HL-60 (cell line): Measurements from ENCODE around the gene ARRB1.

Experiments
- DNase-seq, 2 experiments: peaks; one replicate each; pipeline ENCODE4 v3.0.0-alpha.2; 2010 to 2020; ENCODE audit warnings: low read depth in 1 of 2, low spot score in 1 of 2
- H3K27ac ChIP-seq: fragments of 250-450 bp; sonication (Bioruptor Pico); replicated peaks from 2 replicates; pipeline ENCODE4 v1.5.1; 2020; ENCODE audit warnings: mild to moderate bottlenecking, moderate library complexity
- H3K27me3 ChIP-seq: fragments of 250-450 bp; sonication (Bioruptor Pico); 2 replicates; pipeline ENCODE4 v1.5.1; 2021; ENCODE audit warnings: mild to moderate bottlenecking, moderate library complexity; ENCODE audit not compliant: insufficient read depth, poor library complexity, severe bottlenecking
- H3K4me3 ChIP-seq: replicated peaks from 2 replicates; pipeline ENCODE4 v1.5.1; 2011; ENCODE audit warnings: mild to moderate bottlenecking, control low read depth, low read length; ENCODE audit not compliant: insufficient read depth
- GABPA ChIP-seq: IDR thresholded peaks from 2 replicates; pipeline ENCODE4 v1.6.1; 2012; ENCODE audit warnings: low read depth
- POLR2AphosphoS5 ChIP-seq: IDR thresholded peaks from 2 replicates; pipeline ENCODE4 v1.6.1; 2012; ENCODE audit warnings: low read depth
- SPI1 ChIP-seq: IDR thresholded peaks from 2 replicates; pipeline ENCODE4 v1.6.1; 2012; ENCODE audit warnings: low read depth, mild to moderate bottlenecking, borderline replicate concordance
- TF ChIP-seq, protein P1 (sequence below): IDR thresholded peaks from 2 replicates; pipeline ENCODE4 v1.6.1; 2012; ENCODE audit warnings: low read depth; ENCODE audit not compliant: insufficient replicate concordance
- TF ChIP-seq, protein P2 (sequence below): IDR thresholded peaks from one replicate; pipeline ENCODE4 v1.5.1; 2011; ENCODE audit warnings: low read length, control low read depth, inconsistent platforms; ENCODE audit not compliant: insufficient read depth

The ARRB1 gene

DNA sequence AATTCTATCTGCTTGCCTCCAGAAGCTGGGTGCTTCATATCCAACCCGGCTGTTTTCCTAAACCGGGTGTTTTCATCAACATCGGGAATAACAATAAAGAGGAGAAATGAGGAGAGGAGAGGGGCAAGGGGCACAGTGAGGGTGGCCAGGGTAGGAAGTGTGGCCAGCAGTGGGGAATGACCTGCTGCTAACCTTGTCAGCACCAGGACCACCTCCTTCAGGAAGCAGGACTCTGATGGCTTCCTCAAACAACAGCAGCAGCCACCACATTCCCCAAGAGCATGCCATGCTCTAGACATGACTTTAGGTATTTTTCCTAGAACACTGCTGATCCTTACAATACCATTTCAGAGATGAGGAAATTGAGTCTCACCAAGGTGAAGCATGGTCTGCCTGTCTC, 58.5 kb downstream of the ARRB1 start:
- Histone ChIP-seq H3K27me3 (no peaks in the 10 kb centered on the region), H3K27ac (no peak overlapping the region), H3K4me3 (no peak overlapping the region)
- DNase-seq: no peak
- no peak for TF ChIP-seq POLR2AphosphoS5
- TF ChIP-seq SPI1: no peak
- TF ChIP-seq, protein P1, sequence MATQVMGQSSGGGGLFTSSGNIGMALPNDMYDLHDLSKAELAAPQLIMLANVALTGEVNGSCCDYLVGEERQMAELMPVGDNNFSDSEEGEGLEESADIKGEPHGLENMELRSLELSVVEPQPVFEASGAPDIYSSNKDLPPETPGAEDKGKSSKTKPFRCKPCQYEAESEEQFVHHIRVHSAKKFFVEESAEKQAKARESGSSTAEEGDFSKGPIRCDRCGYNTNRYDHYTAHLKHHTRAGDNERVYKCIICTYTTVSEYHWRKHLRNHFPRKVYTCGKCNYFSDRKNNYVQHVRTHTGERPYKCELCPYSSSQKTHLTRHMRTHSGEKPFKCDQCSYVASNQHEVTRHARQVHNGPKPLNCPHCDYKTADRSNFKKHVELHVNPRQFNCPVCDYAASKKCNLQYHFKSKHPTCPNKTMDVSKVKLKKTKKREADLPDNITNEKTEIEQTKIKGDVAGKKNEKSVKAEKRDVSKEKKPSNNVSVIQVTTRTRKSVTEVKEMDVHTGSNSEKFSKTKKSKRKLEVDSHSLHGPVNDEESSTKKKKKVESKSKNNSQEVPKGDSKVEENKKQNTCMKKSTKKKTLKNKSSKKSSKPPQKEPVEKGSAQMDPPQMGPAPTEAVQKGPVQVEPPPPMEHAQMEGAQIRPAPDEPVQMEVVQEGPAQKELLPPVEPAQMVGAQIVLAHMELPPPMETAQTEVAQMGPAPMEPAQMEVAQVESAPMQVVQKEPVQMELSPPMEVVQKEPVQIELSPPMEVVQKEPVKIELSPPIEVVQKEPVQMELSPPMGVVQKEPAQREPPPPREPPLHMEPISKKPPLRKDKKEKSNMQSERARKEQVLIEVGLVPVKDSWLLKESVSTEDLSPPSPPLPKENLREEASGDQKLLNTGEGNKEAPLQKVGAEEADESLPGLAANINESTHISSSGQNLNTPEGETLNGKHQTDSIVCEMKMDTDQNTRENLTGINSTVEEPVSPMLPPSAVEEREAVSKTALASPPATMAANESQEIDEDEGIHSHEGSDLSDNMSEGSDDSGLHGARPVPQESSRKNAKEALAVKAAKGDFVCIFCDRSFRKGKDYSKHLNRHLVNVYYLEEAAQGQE: no peak
- no peak for TF ChIP-seq GABPA
- TF ChIP-seq, protein P2, sequence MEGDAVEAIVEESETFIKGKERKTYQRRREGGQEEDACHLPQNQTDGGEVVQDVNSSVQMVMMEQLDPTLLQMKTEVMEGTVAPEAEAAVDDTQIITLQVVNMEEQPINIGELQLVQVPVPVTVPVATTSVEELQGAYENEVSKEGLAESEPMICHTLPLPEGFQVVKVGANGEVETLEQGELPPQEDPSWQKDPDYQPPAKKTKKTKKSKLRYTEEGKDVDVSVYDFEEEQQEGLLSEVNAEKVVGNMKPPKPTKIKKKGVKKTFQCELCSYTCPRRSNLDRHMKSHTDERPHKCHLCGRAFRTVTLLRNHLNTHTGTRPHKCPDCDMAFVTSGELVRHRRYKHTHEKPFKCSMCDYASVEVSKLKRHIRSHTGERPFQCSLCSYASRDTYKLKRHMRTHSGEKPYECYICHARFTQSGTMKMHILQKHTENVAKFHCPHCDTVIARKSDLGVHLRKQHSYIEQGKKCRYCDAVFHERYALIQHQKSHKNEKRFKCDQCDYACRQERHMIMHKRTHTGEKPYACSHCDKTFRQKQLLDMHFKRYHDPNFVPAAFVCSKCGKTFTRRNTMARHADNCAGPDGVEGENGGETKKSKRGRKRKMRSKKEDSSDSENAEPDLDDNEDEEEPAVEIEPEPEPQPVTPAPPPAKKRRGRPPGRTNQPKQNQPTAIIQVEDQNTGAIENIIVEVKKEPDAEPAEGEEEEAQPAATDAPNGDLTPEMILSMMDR: no peak

DNA sequence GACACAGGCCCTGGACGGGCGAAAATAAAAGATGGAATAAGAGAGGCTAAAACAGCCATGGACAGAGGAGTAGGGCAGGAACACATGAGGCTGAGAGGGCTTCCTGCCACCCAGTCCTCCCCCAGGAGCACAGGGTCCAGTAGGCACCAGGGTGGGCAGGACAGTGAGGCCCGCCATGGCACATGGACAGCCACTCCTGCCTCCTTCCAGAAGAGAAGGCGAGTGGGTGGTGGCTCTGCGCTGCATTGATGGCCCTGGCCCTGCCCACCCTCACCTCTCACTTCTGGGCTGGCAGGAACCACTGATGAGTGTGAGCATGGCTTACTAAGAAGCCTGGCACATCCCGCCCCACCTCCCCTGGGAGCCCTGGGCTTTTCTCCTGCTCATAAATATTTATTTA, 59.7 kb downstream of the ARRB1 start:
- Histone ChIP-seq H3K27me3 (no peaks in the 10 kb centered on the region), H3K4me3 (no peak overlapping the region), H3K27ac (no peak overlapping the region)
- TF ChIP-seq POLR2AphosphoS5: no peak
- no peak for TF ChIP-seq GABPA
- TF ChIP-seq, protein P1: no peak
- TF ChIP-seq, protein P2: no peak
- no peak for TF ChIP-seq SPI1
- no peak for DNase-seq

DNA sequence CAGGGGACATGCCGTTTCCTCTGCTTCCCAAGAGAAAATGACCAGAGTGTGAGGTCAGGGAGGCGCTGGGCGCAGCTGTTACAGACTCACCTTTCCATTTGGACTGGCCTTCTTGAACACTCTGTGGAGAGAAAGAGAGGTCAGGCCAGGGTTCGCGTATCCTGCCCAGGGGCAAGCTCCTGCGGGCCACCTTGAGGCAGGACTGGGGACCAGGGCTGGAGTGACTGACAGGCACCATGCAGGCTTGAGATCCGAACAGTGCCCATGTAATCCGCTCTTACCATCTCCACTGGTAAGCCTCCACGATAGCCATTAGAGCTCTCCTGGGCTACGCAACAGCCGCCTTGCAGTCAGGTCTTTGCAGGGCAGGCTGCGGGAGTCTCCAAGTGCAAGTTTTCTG, 61.5 kb downstream of the ARRB1 start:
- no peak overlapping the region for H3K4me3 ChIP-seq
- no peak for DNase-seq
- TF ChIP-seq, protein P2: no peak
- TF ChIP-seq SPI1 (no peak), GABPA (no peak), POLR2AphosphoS5 (no peak)
- TF ChIP-seq, protein P1: no peak
- H3K27me3 ChIP-seq: no peaks in the 10 kb centered on the region
- no peak overlapping the region for H3K27ac ChIP-seq
